Measurements from ENCODE around the gene ASIP.
A peak's percentile ranks its signal among the peaks of the same experiment; 100 is the strongest.
"Not testable (repeated sequence)": the region's sequence is repeated elsewhere in the genome, so short reads cannot be mapped to it uniquely, and the experiment has no call there.

ASIP gene

GRCh38 chr20:34290471-34290870, 49.2 kb downstream of the ASIP start:
- DNase-seq, result no peak

GRCh38 chr20:34292496-34292895, 51.3 kb downstream of the ASIP start:
- no peak for DNase-seq

- no peak for DNase-seq
These were observed 51.9 kb downstream of the ASIP start for GRCh38 chr20:34293119-34293518.

- no peak for DNase-seq
These were observed 52.4 kb downstream of the ASIP start for GRCh38 chr20:34293589-34293988.

- no peak for DNase-seq
These were observed 53.3 kb downstream of the ASIP start for GRCh38 chr20:34294563-34294962.

GRCh38 chr20:34295284-34295683, 54.1 kb downstream of the ASIP start:
- no peak for DNase-seq

GRCh38 chr20:34296468-34296867, 55.2 kb downstream of the ASIP start:
- DNase-seq, result no peak

GRCh38 chr20:34298294-34298784, 57.1 kb downstream of the ASIP start:
- not testable (repeated sequence) for DNase-seq

- no peak for DNase-seq
These were observed 58.5 kb downstream of the ASIP start for GRCh38 chr20:34299556-34300255.

- DNase-seq, result no peak
These were observed 59.1 kb downstream of the ASIP start for GRCh38 chr20:34300256-34300806.

- DNase-seq, result no peak
These were observed 59.8 kb downstream of the ASIP start for GRCh38 chr20:34300809-34301586.

- no peak for DNase-seq
These were observed 60.5 kb downstream of the ASIP start for GRCh38 chr20:34301587-34302311.

GRCh38 chr20:34302312-34302722, 61.1 kb downstream of the ASIP start:
- DNase-seq, result no peak

- DNase-seq, result peak; percentile 97
These were observed 61.7 kb downstream of the ASIP start, which contains the start of gene AHCY for GRCh38 chr20:34302723-34303533. Gene AHCY (minus strand): TSS chr20:34303355. CDS start chr20:34303270, 85 bp downstream.

GRCh38 chr20:34305333-34306230, 64.4 kb downstream of the ASIP start:
- DNase-seq, result no peak

- DNase-seq, result no peak
These were observed 68.5 kb downstream of the ASIP start for GRCh38 chr20:34309691-34310090.

GRCh38 chr20:34310481-34311117, 69.4 kb downstream of the ASIP start:
- DNase-seq, result no peak

GRCh38 chr20:34311118-34312023, 70.1 kb downstream of the ASIP start:
- DNase-seq, result no peak

- DNase-seq, result no peak
These were observed 70.8 kb downstream of the ASIP start for GRCh38 chr20:34312024-34312460.

Measured in activated CD4-positive, alpha-beta T cell treated with anti-CD3 and anti-CD28 coated beads, Interleukin-10, Interleukin-2, amounts not matched to agents 100 ng/mL and 50 ng/mL, durations not matched to agents 16 hours and 8 hours (primary cell).